Measurements from ENCODE around the gene FRMD4A.

FRMD4A gene

DNA sequence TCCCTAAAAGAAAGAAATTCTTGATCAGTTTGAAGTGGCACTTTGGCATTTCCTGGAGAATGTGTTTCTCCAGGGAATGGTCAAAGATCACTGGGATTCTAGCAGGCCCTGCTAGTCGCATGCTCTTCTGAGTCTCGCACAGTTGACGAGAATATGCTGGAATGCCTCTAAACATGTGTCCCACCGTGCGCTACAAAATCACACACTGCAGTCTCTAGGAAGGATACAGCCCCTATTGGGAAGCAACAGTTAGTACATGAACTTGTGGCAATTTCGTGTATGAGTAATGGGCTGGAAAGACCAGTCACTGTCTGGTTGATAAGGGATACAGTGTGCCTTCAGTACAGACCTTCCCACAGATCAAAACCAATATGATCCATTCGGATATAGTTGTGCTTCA lies 486.1 kb downstream of the FRMD4A start:
- TF ChIP-seq, protein P1, sequence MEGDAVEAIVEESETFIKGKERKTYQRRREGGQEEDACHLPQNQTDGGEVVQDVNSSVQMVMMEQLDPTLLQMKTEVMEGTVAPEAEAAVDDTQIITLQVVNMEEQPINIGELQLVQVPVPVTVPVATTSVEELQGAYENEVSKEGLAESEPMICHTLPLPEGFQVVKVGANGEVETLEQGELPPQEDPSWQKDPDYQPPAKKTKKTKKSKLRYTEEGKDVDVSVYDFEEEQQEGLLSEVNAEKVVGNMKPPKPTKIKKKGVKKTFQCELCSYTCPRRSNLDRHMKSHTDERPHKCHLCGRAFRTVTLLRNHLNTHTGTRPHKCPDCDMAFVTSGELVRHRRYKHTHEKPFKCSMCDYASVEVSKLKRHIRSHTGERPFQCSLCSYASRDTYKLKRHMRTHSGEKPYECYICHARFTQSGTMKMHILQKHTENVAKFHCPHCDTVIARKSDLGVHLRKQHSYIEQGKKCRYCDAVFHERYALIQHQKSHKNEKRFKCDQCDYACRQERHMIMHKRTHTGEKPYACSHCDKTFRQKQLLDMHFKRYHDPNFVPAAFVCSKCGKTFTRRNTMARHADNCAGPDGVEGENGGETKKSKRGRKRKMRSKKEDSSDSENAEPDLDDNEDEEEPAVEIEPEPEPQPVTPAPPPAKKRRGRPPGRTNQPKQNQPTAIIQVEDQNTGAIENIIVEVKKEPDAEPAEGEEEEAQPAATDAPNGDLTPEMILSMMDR (IDR thresholded peaks at IDR 0.05; ENCODE audit: low read depth, low read length, poor library complexity, severe bottlenecking): no peak
- TF ChIP-seq EZH2phosphoT487 (IDR thresholded peaks at IDR 0.05; ENCODE audit: borderline replicate concordance, low read length): no peak
- Histone ChIP-seq H3K4me2 (ENCODE audit: low read length) (no peak overlapping the region), H3K9me2 (replicated peaks; ENCODE audit: control insufficient read depth, low read length) (no peaks in the 10 kb centered on the region), H3K79me2 (ENCODE audit: control insufficient read depth, low read length) (no peaks in the 10 kb centered on the region), H3K27ac (ENCODE audit: low read depth, low read length) (no peak overlapping the region), H3K4me3 (ENCODE audit: low read length) (no peak overlapping the region), H3K4me1 (ENCODE audit: control insufficient read depth, low read length) (peaks cover 27% of the 10 kb centered on the region), H4K20me1 (ENCODE audit: control insufficient read depth, insufficient read depth, low read depth, low read length) (no peaks in the 10 kb centered on the region), H3K27me3 (ENCODE audit: control insufficient read depth, low read length) (peaks cover 12% of the 10 kb centered on the region; the same call in 1 of the 2 replicates), H3K36me3 (ENCODE audit: control insufficient read depth, low read length) (no peaks in the 10 kb centered on the region), H3K9me3 (ENCODE audit: control insufficient read depth, insufficient read depth, low read length) (peaks cover 7% of the 10 kb centered on the region; the same call in 1 of the 2 replicates), H3F3A (ENCODE audit: control insufficient read depth, insufficient read depth) (no peaks in the 10 kb centered on the region)

DNA sequence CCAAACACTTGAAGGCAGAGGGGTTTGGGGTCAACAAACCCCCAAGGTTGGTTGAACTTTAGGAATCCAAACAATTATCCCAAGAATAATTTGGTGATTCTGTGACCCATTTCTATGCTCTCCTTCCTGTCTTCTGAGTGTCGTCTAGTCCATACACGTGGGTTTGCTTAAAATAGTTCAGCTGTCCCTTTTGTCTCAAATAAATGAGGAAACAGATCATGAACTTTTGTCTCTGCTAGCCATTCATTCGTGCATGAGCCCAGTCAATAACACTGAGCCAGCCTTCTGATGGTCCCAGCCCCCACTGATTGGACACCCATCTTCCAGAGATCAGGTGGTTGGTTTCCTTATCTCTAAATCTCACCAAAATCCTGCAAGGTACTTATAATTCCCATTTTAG lies 488.6 kb downstream of the FRMD4A start:
- H3K4me1 ChIP-seq (ENCODE audit: control insufficient read depth, low read length): peaks cover 31% of the 10 kb centered on the region
- TF ChIP-seq, protein P1 (IDR thresholded peaks at IDR 0.05; ENCODE audit: low read depth, low read length, poor library complexity, severe bottlenecking): no peak
- TF ChIP-seq EZH2phosphoT487 (IDR thresholded peaks at IDR 0.05; ENCODE audit: borderline replicate concordance, low read length): no peak
- H3F3A ChIP-seq (ENCODE audit: control insufficient read depth, insufficient read depth): no peaks in the 10 kb centered on the region
- H3K79me2 ChIP-seq (ENCODE audit: control insufficient read depth, low read length): no peaks in the 10 kb centered on the region
- no peaks in the 10 kb centered on the region for H3K36me3 ChIP-seq (ENCODE audit: control insufficient read depth, low read length)
- H3K27me3 ChIP-seq (ENCODE audit: control insufficient read depth, low read length): peaks cover 8% of the 10 kb centered on the region; the same call in 1 of the 2 replicates
- no peaks in the 10 kb centered on the region for H3K9me2 ChIP-seq (replicated peaks; ENCODE audit: control insufficient read depth, low read length)
- peak overlapping the region; percentile 32 for H3K4me2 ChIP-seq (ENCODE audit: low read length)
- H3K27ac ChIP-seq (ENCODE audit: low read depth, low read length): no peak overlapping the region
- peaks cover 7% of the 10 kb centered on the region; the same call in 1 of the 2 replicates for H3K9me3 ChIP-seq (ENCODE audit: control insufficient read depth, insufficient read depth, low read length)
- no peaks in the 10 kb centered on the region for H4K20me1 ChIP-seq (ENCODE audit: control insufficient read depth, insufficient read depth, low read depth, low read length)
- H3K4me3 ChIP-seq (ENCODE audit: low read length): 0 out of 2 replicates have a peak overlapping the region, but pooled peaks have one; percentile 6

DNA sequence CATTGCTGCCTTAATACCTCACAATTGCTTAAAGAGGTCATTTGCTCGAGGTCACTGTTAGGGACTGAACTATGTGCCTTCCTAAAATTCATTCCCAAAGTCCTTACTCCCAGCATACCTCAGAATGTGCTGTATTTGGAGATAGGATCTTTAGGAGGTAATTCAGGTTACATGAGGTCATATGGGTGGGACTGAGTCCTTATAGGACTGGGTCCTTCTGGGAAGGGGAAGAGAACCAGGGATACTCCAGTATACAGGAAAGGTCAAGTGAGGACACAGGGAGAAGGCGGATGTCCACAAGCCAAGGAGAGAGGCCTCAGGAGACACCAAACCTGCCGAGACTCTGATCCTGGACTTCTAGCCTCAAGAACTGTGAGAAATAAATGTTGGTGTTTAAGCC lies 490.7 kb downstream of the FRMD4A start:
- no peaks in the 10 kb centered on the region for H3K79me2 ChIP-seq (ENCODE audit: control insufficient read depth, low read length)
- H3K9me3 ChIP-seq (ENCODE audit: control insufficient read depth, insufficient read depth, low read length): peaks cover 7% of the 10 kb centered on the region; the same call in 1 of the 2 replicates
- no peak for TF ChIP-seq EZH2phosphoT487 (IDR thresholded peaks at IDR 0.05; ENCODE audit: borderline replicate concordance, low read length)
- TF ChIP-seq, protein P1 (IDR thresholded peaks at IDR 0.05; ENCODE audit: low read depth, low read length, poor library complexity, severe bottlenecking): no peak
- no peak overlapping the region for H3K4me2 ChIP-seq (ENCODE audit: low read length)
- H3K27ac ChIP-seq (ENCODE audit: low read depth, low read length): no peak overlapping the region
- H3K4me1 ChIP-seq (ENCODE audit: control insufficient read depth, low read length): peaks cover 34% of the 10 kb centered on the region
- H3K4me3 ChIP-seq (ENCODE audit: low read length): no peak overlapping the region
- peaks cover 2% of the 10 kb centered on the region; the same call in 1 of the 2 replicates for H3K27me3 ChIP-seq (ENCODE audit: control insufficient read depth, low read length)
- H3K36me3 ChIP-seq (ENCODE audit: control insufficient read depth, low read length): no peaks in the 10 kb centered on the region
- H4K20me1 ChIP-seq (ENCODE audit: control insufficient read depth, insufficient read depth, low read depth, low read length): no peaks in the 10 kb centered on the region
- H3K9me2 ChIP-seq (replicated peaks; ENCODE audit: control insufficient read depth, low read length): no peaks in the 10 kb centered on the region
- H3F3A ChIP-seq (ENCODE audit: control insufficient read depth, insufficient read depth): no peaks in the 10 kb centered on the region
